ENCODE results near the gene POLR2L.

The POLR2L gene

GRCh38 chr11:838441-839279 lies 3.7 kb downstream of the POLR2L start:
- DNase-seq (ENCODE audit: low read depth), result no peak

GRCh38 chr11:837990-838307 lies 4.4 kb downstream of the POLR2L start:
- DNase-seq (ENCODE audit: low read depth), result no peak

GRCh38 chr11:837189-837989 lies 4.9 kb downstream of the POLR2L start:
- no peak for DNase-seq (ENCODE audit: low read depth)

GRCh38 chr11:836700-837099 lies 5.6 kb downstream of the POLR2L start:
- DNase-seq (ENCODE audit: low read depth), result no peak

- DNase-seq (ENCODE audit: low read depth), result no peak
These were observed 6.1 kb downstream of the POLR2L start for GRCh38 chr11:836274-836673.

GRCh38 chr11:834371-835316 lies 7.7 kb downstream of the POLR2L start:
- DNase-seq (ENCODE audit: low read depth), result peak; percentile 83

GRCh38 chr11:833849-834311 lies 8.4 kb downstream of the POLR2L start:
- no peak for DNase-seq (ENCODE audit: low read depth)

- DNase-seq (ENCODE audit: low read depth), result no peak
These were observed 9.1 kb downstream of the POLR2L start for GRCh38 chr11:833114-833791.

GRCh38 chr11:832529-833113 lies 9.7 kb downstream of the POLR2L start, which contains the start of gene CD151:
CD151 (plus strand) TSS chr11:832952; CDS start chr11:836070, 3,118 bp downstream.
- no peak for DNase-seq (ENCODE audit: low read depth)

- no peak for DNase-seq (ENCODE audit: low read depth)
These were observed 10.3 kb downstream of the POLR2L start for GRCh38 chr11:831961-832528.

- DNase-seq (ENCODE audit: low read depth), result no peak
These were observed 11.0 kb downstream of the POLR2L start for GRCh38 chr11:831118-831864.

- DNase-seq (ENCODE audit: low read depth), result no peak
These were observed 11.8 kb downstream of the POLR2L start for GRCh38 chr11:830295-831117.

GRCh38 chr11:829847-830294 lies 12.5 kb downstream of the POLR2L start:
- no peak for DNase-seq (ENCODE audit: low read depth)

- DNase-seq (ENCODE audit: low read depth), result no peak
These were observed 13.0 kb downstream of the POLR2L start for GRCh38 chr11:829176-829846.

- no peak for DNase-seq (ENCODE audit: low read depth)
These were observed 13.7 kb downstream of the POLR2L start for GRCh38 chr11:828506-829175.

- DNase-seq (ENCODE audit: low read depth), result no peak
These were observed 14.5 kb downstream of the POLR2L start, which contains the start of gene CRACR2B for GRCh38 chr11:827897-828192. CRACR2B (plus strand) TSS chr11:827919; CDS start chr11:828608, 689 bp downstream.

- DNase-seq (ENCODE audit: low read depth), result no peak
These were observed 15.0 kb downstream of the POLR2L start for GRCh38 chr11:827146-827896.
